IMR-90 (cell line): ENCODE data around the gene DEGS2. TPM values are rescaled to one million over a fixed set of nuclear protein-coding genes. Genes with fewer than 3 reads are reported as not detected.

Source experiments
- ATAC-seq: fragments of 200-7000 bp; cut with Tn5 transposase; 2 replicates; pipeline ENCODE4 v1.9.1; 2020; ENCODE audit warnings: low read depth, mild to moderate bottlenecking, moderate library complexity
- BruUV-seq: library from RNA; stranded (reverse); fragments of 400-500 nt; replicated peaks from 2 replicates; lab custom pipeline; 2021; lab: Mats Ljungman, UMichigan
- CTCF ChIA-PET: fragments of 300-600 bp; formaldehyde crosslinking; extraction: SDS; loops from one replicate; lab custom pipeline; 2021; ENCODE audit warnings: antibody characterized with exemption; lab: Yijun Ruan, JAX
- POLR2A ChIA-PET: fragments of 300-600 bp; sonication (Branson Sonifier 250); formaldehyde crosslinking; loops from one replicate; lab custom pipeline; 2022; ENCODE audit warnings: antibody characterized with exemption; ENCODE audit not compliant: unreplicated experiment; lab: Charles Lee
- DNase-seq: peaks from one replicate; pipeline ENCODE4 v3.0.0; 2013
- H2AFZ ChIP-seq: replicated peaks from 2 replicates; pipeline ENCODE3; 2013; ENCODE audit warnings: low read length, mild to moderate bottlenecking; ENCODE audit not compliant: poor library complexity
- H2AK5ac ChIP-seq: 2 replicates; pipeline ENCODE4 v1.6.1; 2013; ENCODE audit warnings: low read depth, low read length, inconsistent platforms
- H2AK9ac ChIP-seq: replicated peaks from 2 replicates; pipeline ENCODE3; 2013; ENCODE audit warnings: mild to moderate bottlenecking, low read depth, low read length, moderate library complexity; ENCODE audit not compliant: poor library complexity
- H2BK120ac ChIP-seq: 2 replicates; pipeline ENCODE4 v1.6.1; 2013; ENCODE audit warnings: low read depth, low read length, inconsistent platforms
- H2BK15ac ChIP-seq: 3 replicates; pipeline ENCODE4 v1.6.1; 2013; ENCODE audit warnings: low read depth, low read length, inconsistent platforms
- H2BK20ac ChIP-seq: 2 replicates; pipeline ENCODE4 v1.6.1; 2013; ENCODE audit warnings: low read depth, mild to moderate bottlenecking, inconsistent platforms, low read length, moderate library complexity
- H2BK5ac ChIP-seq: 2 replicates; pipeline ENCODE4 v1.6.1; 2013; ENCODE audit warnings: mild to moderate bottlenecking, low read depth, low read length, inconsistent platforms; ENCODE audit not compliant: poor library complexity, severe bottlenecking
- H3K14ac ChIP-seq: replicated peaks from 2 replicates; pipeline ENCODE4 v1.6.1; 2013; ENCODE audit warnings: low read depth, low read length, inconsistent platforms
- H3K18ac ChIP-seq: 2 replicates; pipeline ENCODE4 v1.6.1; 2013; ENCODE audit warnings: low read depth, low read length, control low read depth
- H3K23ac ChIP-seq: 2 replicates; pipeline ENCODE4 v1.6.1; 2013; ENCODE audit warnings: low read depth, low read length, inconsistent platforms
- H3K27ac ChIP-seq: 2 replicates; pipeline ENCODE4 v1.5.1; 2013; ENCODE audit warnings: mild to moderate bottlenecking, control low read depth, low read length; ENCODE audit not compliant: insufficient read depth
- H3K27me3 ChIP-seq: 2 replicates; pipeline ENCODE4 v1.6.1; 2013; ENCODE audit warnings: low read length; ENCODE audit not compliant: control insufficient read depth, insufficient read depth
- H3K36me3 ChIP-seq: 2 replicates; pipeline ENCODE4 v1.6.1; 2013; ENCODE audit warnings: low read length, mixed read lengths; ENCODE audit not compliant: control insufficient read depth, insufficient read depth
- H3K4ac ChIP-seq: 2 replicates; pipeline ENCODE4 v1.6.1; 2013; ENCODE audit warnings: low read depth, low read length, inconsistent platforms
- H3K4me1 ChIP-seq: 2 replicates; pipeline ENCODE4 v1.6.1; 2013; ENCODE audit warnings: low read length, mixed read lengths; ENCODE audit not compliant: control insufficient read depth, insufficient read depth
- H3K4me2 ChIP-seq: 2 replicates; pipeline ENCODE4 v1.6.1; 2013; ENCODE audit warnings: low read depth, mild to moderate bottlenecking, control low read depth, low read length, moderate library complexity
- H3K4me3 ChIP-seq: 2 replicates; pipeline ENCODE4 v1.5.1; 2013; ENCODE audit warnings: low read depth, mild to moderate bottlenecking, control low read depth, low read length, moderate library complexity; ENCODE audit not compliant: insufficient read depth
- H3K56ac ChIP-seq: 2 replicates; pipeline ENCODE4 v1.6.1; 2013; ENCODE audit warnings: low read length, inconsistent platforms; ENCODE audit not compliant: insufficient read depth; ENCODE audit errors: extremely low read depth
- H3K79me1 ChIP-seq, 2 experiments: 2 replicates each; pipeline ENCODE4 v1.6.1; 2013; ENCODE audit warnings: low read length in 2 of 2, inconsistent platforms in 1 of 2, low read depth in 1 of 2
- H3K9ac ChIP-seq: 2 replicates; pipeline ENCODE4 v1.6.1; 2013; ENCODE audit warnings: low read depth, low read length, control low read depth
- H3K9me1 ChIP-seq: 2 replicates; pipeline ENCODE4 v1.6.1; 2013; ENCODE audit warnings: low read length, inconsistent platforms; ENCODE audit not compliant: insufficient read depth
- H3K9me3 ChIP-seq: 2 replicates; pipeline ENCODE4 v1.6.1; 2013; ENCODE audit warnings: low read length; ENCODE audit not compliant: control insufficient read depth, insufficient read depth
- H4K20me1 ChIP-seq: 2 replicates; pipeline ENCODE4 v1.6.1; 2013; ENCODE audit warnings: low read length, inconsistent platforms; ENCODE audit not compliant: insufficient read depth
- H4K5ac ChIP-seq: 2 replicates; pipeline ENCODE4 v1.6.1; 2013; ENCODE audit warnings: mild to moderate bottlenecking, low read depth, low read length, control low read depth
- H4K8ac ChIP-seq, 2 experiments: 2 replicates each; pipeline ENCODE4 v1.6.1; 2013; ENCODE audit warnings: low read depth in 2 of 2, low read length in 2 of 2, control low read depth in 1 of 2, inconsistent platforms in 1 of 2
- H4K91ac ChIP-seq: 2 replicates; pipeline ENCODE4 v1.6.1; 2013; ENCODE audit warnings: low read depth, low read length, inconsistent platforms; ENCODE audit not compliant: insufficient read depth
- BHLHE40 ChIP-seq: fragments of 150-350 bp; IDR thresholded peaks from 2 replicates; pipeline ENCODE4 v1.6.1; 2016; ENCODE audit warnings: mild to moderate bottlenecking, low read depth, low read length
- CEBPB ChIP-seq: IDR thresholded peaks from 2 replicates; pipeline ENCODE4 v1.6.1; 2012; ENCODE audit warnings: low read depth, low read length, improper control_type of control experiment
- CHD1 ChIP-seq: IDR thresholded peaks from 2 replicates; pipeline ENCODE4 v1.6.1; 2012; ENCODE audit warnings: low read depth, low read length, improper control_type of control experiment
- FOS ChIP-seq: fragments of 150-350 bp; IDR thresholded peaks from 2 replicates; pipeline ENCODE4 v1.6.1; 2016; ENCODE audit warnings: low read depth, low read length
- MAZ ChIP-seq: IDR thresholded peaks from 2 replicates; pipeline ENCODE4 v1.6.1; 2012; ENCODE audit warnings: low read depth, mild to moderate bottlenecking, low read length, improper control_type of control experiment, moderate library complexity, borderline replicate concordance
- MXI1 ChIP-seq: IDR thresholded peaks from 2 replicates; pipeline ENCODE4 v1.6.1; 2012; ENCODE audit warnings: low read depth, mild to moderate bottlenecking, low read length, moderate library complexity, borderline replicate concordance
- NFE2L2 ChIP-seq: fragments of 150-350 bp; IDR thresholded peaks from 2 replicates; pipeline ENCODE4 v1.6.1; 2016; ENCODE audit warnings: low read depth, mild to moderate bottlenecking, low read length
- RCOR1 ChIP-seq: IDR thresholded peaks from 2 replicates; pipeline ENCODE4 v1.6.1; 2012; ENCODE audit warnings: mild to moderate bottlenecking, low read length, improper control_type of control experiment; ENCODE audit not compliant: insufficient replicate concordance
- SMC3 ChIP-seq: fragments of 150-350 bp; IDR thresholded peaks from 2 replicates; pipeline ENCODE4 v1.6.1; 2016; ENCODE audit warnings: low read depth, mild to moderate bottlenecking, antibody characterized with exemption, low read length, moderate library complexity
- WGBS, 2 experiments: methylation state at CpG; one replicate each; pipeline versions ENCODE4 v1.1.5 to v1.1.7; 2013; ENCODE audit warnings: missing lambda C conversion rate in 2 of 2; ENCODE audit not compliant: insufficient read length in 1 of 2; ENCODE audit errors: extremely low coverage in 2 of 2; 5-methylcytosine and 5-hydroxymethylcytosine counted together
- dilution Hi-C: fragments of 300-500 bp; cut with HindIII; formaldehyde crosslinking; loops from one replicate; pipeline ENCODE4 v1.14.3; 2018; ENCODE audit warnings: low sequenced_read_pairs; ENCODE audit not compliant: unreplicated experiment
- in situ Hi-C: fragments of 300-500 bp; cut with MboI; formaldehyde crosslinking; loops from 3 replicates; pipeline ENCODE4 v1.14.3; 2019; ENCODE audit warnings: low sequenced_read_pairs, inconsistent platforms, mixed read lengths
- intact Hi-C: fragments of 100-400 bp; cut with micrococcal nuclease; formaldehyde crosslinking; loops from 2 replicates; pipeline ENCODE4 v1.10.0; 2022
- polyA plus RNA-seq, 3 experiments: library from polyadenylated mRNA; depleted of rRNA; stranded (reverse); fragments of >200 nt; gene quantifications; 2 replicates each; pipeline ENCODE4 v1.2.3, GENCODE V29; 2012; ENCODE audit warnings: low replicate concordance in 1 of 3
- total RNA-seq: library from RNA; depleted of rRNA; stranded (reverse); fragments of >200 nt; gene quantifications from 2 replicates; pipeline ENCODE4 v1.2.3, GENCODE V29; 2012
- TF ChIP-seq, protein P1 (sequence below): fragments of 150-350 bp; IDR thresholded peaks from 2 replicates; pipeline ENCODE4 v1.6.1; 2017; ENCODE audit warnings: mild to moderate bottlenecking, antibody characterized with exemption, low read length, low read depth

DEGS2 gene
- total and polyA plus RNA-seq, 2 of the 4 experiments (the other 2 are of a cell fraction), result not detected

GRCh38 chr14:100135784-100136183 is 23.7 kb downstream of the DEGS2 start:
- Histone ChIP-seq H2AK9ac (no peak overlapping the region), H3K56ac (no peak overlapping the region), H2AK5ac (no peak overlapping the region), H3K36me3 (peaks cover 27% of the 10 kb centered on the region), H4K20me1 (no peaks in the 10 kb centered on the region), H3K14ac (no peak overlapping the region), H2BK15ac (no peak overlapping the region), H2BK120ac (no peak overlapping the region), H4K91ac (no peak overlapping the region), H3K18ac (no peak overlapping the region), H4K5ac (no peak overlapping the region), H3K23ac (no peak overlapping the region), H3K27ac (no peak overlapping the region), H3K27me3 (no peaks in the 10 kb centered on the region), H2BK5ac (no peak overlapping the region), H3K4me2 (no peak overlapping the region), H3K9ac (no peak overlapping the region), H2AFZ (no peak overlapping the region), H2BK20ac (no peak overlapping the region), H3K9me3 (no peaks in the 10 kb centered on the region), H3K4ac (no peak overlapping the region), H4K8ac (no peak overlapping the region), H3K4me1 (no peaks in the 10 kb centered on the region), H3K79me1 (no peaks in the 10 kb centered on the region), H3K9me1 (0 out of 2 replicates have a peak, but pooled peaks cover 2% of the 10 kb centered on the region), H3K4me3 (no peak overlapping the region)
- TF ChIP-seq MAZ (no peak), SMC3 (no peak), CHD1 (no peak), CEBPB (no peak), MXI1 (no peak), RCOR1 (no peak), BHLHE40 (no peak), FOS (no peak), NFE2L2 (no peak)
- TF ChIP-seq, protein P1, sequence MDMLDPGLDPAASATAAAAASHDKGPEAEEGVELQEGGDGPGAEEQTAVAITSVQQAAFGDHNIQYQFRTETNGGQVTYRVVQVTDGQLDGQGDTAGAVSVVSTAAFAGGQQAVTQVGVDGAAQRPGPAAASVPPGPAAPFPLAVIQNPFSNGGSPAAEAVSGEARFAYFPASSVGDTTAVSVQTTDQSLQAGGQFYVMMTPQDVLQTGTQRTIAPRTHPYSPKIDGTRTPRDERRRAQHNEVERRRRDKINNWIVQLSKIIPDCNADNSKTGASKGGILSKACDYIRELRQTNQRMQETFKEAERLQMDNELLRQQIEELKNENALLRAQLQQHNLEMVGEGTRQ, result no peak
- no TSS peak for BruUV-seq
- no peak for ATAC-seq
- intact Hi-C loops, result no loop called here
- POLR2A ChIA-PET, result no interaction called here
- dilution Hi-C loops, result no loop called here
- CTCF ChIA-PET, result no interaction called here
- WGBS, 2 experiments, result 67% methylated on average over 1 of the region's 5 CpGs; no CpG with 5 or more reads in 1 of the 2 experiments
- in situ Hi-C loops, result no loop called here
- DNase-seq, result no peak
